Stimulated activated CD4-positive, alpha-beta T cell treated with anti-CD3 and anti-CD28 coated beads, Interleukin-1b, Interleukin-23, amount 100 ng/mL, for 24 hours (primary cell): ENCODE results near the gene SLC9A4.
"Not testable (repeated sequence)": the region's sequence is repeated elsewhere in the genome, so short reads cannot be mapped to it uniquely, and the experiment has no call there.

ENCODE experiments used
- DNase-seq, 4 experiments: peaks; one replicate each; pipeline ENCODE4 v3.0.0-alpha.2; 2020; ENCODE audit warnings: low read depth in 4 of 4, low spot score in 1 of 4

SLC9A4 gene

DNA sequence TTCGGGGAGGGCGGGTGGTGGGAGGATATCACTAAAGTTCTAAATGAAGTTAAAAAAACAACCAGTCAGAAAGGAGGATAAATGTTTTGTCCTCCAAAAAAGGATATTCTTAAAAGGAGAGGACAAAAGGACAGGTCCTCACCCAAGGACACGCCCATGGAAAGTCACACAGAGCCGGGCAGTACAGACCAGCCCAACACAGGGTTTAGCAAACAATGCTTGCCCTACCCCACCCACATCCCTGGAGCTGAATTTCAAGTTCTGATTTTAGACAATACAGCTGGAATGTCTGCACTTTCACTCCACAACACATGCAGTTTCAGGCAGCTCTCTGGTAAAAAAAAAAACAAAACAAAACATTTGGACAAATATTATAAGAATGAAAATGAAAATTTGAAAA, 67.9 kb downstream of the SLC9A4 start:
- no peak for DNase-seq

DNA sequence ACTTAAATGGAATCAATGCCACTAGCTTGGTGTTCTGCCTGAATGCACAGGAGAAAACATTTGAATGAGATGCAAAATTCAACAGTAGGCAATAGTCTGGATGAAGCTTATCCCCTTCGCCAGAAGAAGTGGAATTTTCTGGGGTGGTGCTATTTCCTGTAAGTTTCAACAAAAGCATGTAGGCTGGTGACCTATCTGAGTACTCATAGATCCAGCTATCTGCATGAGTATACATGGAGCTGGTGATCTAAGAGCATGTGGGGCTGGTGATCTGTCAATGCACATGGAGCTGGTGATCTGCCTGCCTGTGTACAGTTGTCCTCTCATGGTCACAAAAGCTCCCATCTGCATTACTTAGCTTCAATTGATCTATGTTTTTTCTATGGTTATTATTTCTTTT, 71.2 kb downstream of the SLC9A4 start:
- DNase-seq, result no peak

GRCh38 chr2:102547462-102547861, 74.4 kb downstream of the SLC9A4 start:
- no peak for DNase-seq

DNA sequence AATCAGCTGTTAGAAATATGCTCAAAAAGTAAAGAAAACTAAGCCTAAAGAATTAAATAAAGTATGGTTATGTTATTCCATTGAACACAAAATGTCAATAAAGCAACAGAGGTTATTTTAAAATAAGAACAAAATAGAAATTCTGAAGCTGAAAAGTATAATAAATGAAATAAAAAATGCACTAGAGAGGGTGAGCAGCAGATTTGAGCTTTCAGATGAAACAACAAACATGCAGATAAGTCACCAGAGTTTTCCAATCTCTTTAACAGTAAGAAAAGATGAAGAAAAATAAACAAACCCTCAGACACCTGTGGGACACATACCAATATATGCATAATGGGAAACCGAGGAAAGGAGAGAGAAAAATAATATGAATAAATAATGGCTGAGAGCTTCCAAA, 76.0 kb downstream of the SLC9A4 start:
- DNase-seq, result no peak

GRCh38 chr2:102550151-102550550, 77.1 kb downstream of the SLC9A4 start:
- DNase-seq, result no peak

DNA sequence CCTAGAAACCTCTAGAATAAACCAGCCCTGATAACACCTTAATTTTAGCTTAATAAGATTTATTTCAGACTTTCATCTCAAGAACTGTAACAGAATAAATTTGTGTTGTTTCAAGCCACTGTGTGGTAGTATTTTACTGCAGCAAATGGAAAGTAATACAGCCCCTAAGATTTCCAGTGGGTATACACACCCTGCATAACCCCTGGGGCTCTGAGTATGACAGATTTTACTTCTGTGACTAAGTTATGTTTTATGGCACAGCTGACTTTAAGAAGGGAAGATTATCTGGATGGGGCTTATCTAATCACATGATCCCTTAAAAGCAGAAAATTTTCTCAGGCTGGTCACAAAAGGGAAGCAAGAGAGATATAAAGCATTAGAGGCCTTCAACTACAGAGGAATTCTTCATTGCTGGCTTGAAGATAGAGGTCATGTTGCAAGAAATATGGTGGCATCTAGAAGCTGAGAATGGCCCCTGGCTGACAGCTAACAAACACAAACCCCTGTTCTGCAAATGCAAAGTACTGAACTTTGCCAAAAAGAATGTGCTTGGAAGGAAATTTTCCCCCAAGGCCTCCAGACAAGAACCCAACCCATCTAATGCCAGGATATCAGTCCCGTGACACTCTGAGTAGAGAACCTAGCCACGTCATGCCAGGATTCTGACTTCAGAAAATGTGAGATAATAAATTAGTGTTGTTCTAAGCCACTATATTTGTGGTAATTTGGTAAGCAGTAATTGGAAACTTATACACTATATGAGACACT, 78.5 kb downstream of the SLC9A4 start:
- DNase-seq, result no peak

- DNase-seq, result no peak
Measured at GRCh38 chr2:102553601-102554000, 80.6 kb downstream of the SLC9A4 start.

DNA sequence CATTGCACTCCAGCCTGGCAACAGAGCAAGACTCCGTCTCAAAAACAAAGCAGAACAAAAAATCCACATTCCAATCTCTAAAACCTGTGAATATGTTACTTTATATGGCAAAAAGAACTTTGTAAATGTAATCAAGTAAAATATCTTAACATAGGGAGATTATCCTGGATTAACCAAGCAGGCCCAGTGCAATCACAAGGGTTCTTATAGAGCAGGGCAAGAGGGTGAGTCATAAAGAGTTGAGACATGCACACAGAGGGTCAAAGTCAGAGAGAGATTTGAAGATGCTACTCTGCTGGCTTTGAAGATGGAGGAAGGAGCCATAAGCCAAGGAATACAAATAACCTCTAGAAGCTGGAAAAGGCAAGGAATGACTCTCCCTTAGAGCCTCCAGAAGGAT, 85.4 kb downstream of the SLC9A4 start:
- no peak for DNase-seq

DNA sequence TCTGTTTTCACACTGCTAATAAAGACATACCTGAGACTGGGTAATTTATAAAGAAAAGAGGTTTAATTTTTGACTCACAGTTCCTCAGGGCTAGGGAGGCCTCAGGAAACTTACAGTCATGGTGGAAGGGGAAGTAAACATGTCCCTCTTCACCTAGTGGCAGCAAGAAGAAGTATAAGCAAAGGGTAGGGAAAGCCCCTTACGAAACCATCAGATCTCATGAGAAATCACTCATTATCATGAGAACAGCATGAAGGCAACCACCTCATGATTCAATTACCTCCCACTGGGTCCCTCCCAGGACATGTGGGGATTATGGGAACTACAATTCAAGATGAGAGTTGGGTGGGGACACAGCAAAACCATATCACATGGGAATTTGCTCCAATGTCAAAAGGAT, 89.5 kb downstream of the SLC9A4 start:
- DNase-seq, result not testable (repeated sequence)

- DNase-seq, result no peak
Measured at GRCh38 chr2:102575888-102576287, 102.9 kb downstream of the SLC9A4 start.

GRCh38 chr2:102578376-102578775, 105.3 kb downstream of the SLC9A4 start:
- no peak for DNase-seq

GRCh38 chr2:102581911-102582310, 108.9 kb downstream of the SLC9A4 start:
- DNase-seq, result no peak

DNA sequence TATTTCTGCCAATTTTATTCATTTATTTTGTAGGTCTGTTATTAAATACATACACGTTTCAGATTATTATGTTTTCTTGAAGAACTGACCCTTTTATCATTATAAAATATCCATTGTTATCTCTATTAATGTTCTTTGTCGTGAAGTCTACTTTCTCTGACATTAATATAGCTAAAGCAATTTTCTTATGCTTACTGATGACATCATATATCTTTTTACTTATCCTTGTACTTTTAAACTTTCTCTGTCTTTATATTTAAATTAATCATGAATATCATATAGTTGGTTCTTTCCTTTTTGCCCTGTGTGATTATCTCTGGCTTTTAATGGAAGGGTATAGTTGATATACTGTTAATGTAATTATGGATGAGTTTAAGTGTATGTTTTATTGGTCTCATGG, 109.8 kb downstream of the SLC9A4 start:
- no peak for DNase-seq
